ENCODE results near the gene PTPRO. TPM values are rescaled to one million over a fixed set of nuclear protein-coding genes. Genes with fewer than 3 reads are reported as not detected.
A peak's percentile ranks its signal among the peaks of the same experiment; 100 is the strongest.

Gene PTPRO
- total and polyA plus RNA-seq, 3 donors from 2014 or later, result 1.1 to 1.9 (median 1.6) TPM

- Histone ChIP-seq H3K36me3 (ENCODE audit: low read depth, missing control alignments) (no peaks in the 10 kb centered on the region), H3K4me1 (no peaks in the 10 kb centered on the region), H3K9me3 (no peaks in the 10 kb centered on the region), H3K4me3 (no peak overlapping the region), H3K27me3 (no peaks in the 10 kb centered on the region), H3K27ac (no peak overlapping the region)
- DNase-seq, result no peak
- no peak for TF ChIP-seq POLR2A (IDR thresholded peaks at IDR 0.05)
- no peak for TF ChIP-seq CTCF (IDR thresholded peaks at IDR 0.05)
- WGBS, 2 donors, result 79 to 90% methylated on average over 1 of the region's 1 CpG
- intact Hi-C loops (cut with DNase I; ENCODE audit: low total_unique reads), result no loop called here
These were observed 239.1 kb downstream of the PTPRO start for GRCh38 chr12:15561396-15561795.

DNA sequence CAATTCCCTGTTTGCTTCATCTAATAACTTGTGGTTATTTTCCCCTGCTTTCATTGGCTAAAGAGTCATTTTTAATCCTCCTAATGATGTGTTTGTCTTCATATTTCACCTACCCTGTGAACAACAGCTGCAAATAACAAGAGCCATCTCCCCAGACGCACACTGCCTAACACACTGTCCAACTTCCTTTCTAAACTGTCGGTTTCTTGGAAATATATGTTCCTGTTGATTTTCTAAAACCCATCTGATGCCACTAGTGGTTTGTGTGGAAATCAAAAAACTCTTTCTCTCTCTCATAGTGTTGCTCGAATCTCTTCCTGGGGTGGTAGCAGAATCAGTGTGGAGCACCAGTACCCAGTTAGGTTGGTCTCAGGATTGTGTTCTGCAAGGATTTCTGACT is 240.0 kb downstream of the PTPRO start:
- Histone ChIP-seq H3K4me1 (no peaks in the 10 kb centered on the region), H3K36me3 (ENCODE audit: low read depth, missing control alignments) (no peaks in the 10 kb centered on the region), H3K27me3 (no peaks in the 10 kb centered on the region), H3K27ac (peak overlapping the region in 1 of 2 donors; percentile 0), H3K9me3 (no peaks in the 10 kb centered on the region), H3K4me3 (no peak overlapping the region)
- no peak for DNase-seq
- WGBS, 2 donors, result 79 to 81% methylated on average over 3 of the region's 3 CpGs
- intact Hi-C loops (cut with DNase I; ENCODE audit: low total_unique reads), result no loop called here
- TF ChIP-seq CTCF (IDR thresholded peaks at IDR 0.05) (no peak), POLR2A (IDR thresholded peaks at IDR 0.05) (no peak)

- H3K27me3 ChIP-seq, result no peaks in the 10 kb centered on the region
- H3K4me1 ChIP-seq, result no peaks in the 10 kb centered on the region
- no peaks in the 10 kb centered on the region for H3K9me3 ChIP-seq
- no peak for DNase-seq
- H3K27ac ChIP-seq, result no peak overlapping the region
- no peak for TF ChIP-seq POLR2A (IDR thresholded peaks at IDR 0.05)
- no peak for TF ChIP-seq CTCF (IDR thresholded peaks at IDR 0.05)
- no peaks in the 10 kb centered on the region for H3K36me3 ChIP-seq (ENCODE audit: low read depth, missing control alignments)
- no peak overlapping the region for H3K4me3 ChIP-seq
- intact Hi-C loops (cut with DNase I; ENCODE audit: low total_unique reads), result no loop called here
- 58 to 67% methylated on average over 5 of the region's 5 CpGs for WGBS, 2 donors
These were observed 241.4 kb downstream of the PTPRO start for GRCh38 chr12:15563663-15564062.

DNA sequence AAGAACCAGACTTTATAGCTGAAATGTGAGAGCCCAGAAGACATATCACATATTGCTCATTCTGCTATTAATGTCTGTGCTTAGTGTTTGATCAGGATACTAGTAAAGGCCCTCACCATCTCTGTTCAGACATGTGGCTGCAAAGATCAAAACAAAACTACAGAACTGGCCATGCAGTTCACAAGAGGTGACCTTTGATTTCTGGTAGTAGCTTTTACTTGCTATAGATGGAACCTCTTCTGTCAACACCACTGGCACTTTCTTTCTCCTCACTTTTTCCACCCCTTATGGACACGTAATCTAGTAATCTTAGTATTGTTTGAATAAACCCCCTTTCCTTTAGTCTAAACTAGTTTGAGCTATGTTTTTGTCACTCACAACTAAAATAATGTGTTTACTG is 252.0 kb downstream of the PTPRO start:
- Histone ChIP-seq H3K9me3 (no peaks in the 10 kb centered on the region), H3K36me3 (ENCODE audit: low read depth, missing control alignments) (no peaks in the 10 kb centered on the region), H3K4me3 (no peak overlapping the region), H3K27ac (no peak overlapping the region), H3K27me3 (no peaks in the 10 kb centered on the region), H3K4me1 (no peaks in the 10 kb centered on the region)
- TF ChIP-seq POLR2A (IDR thresholded peaks at IDR 0.05), result no peak
- intact Hi-C loops (cut with DNase I; ENCODE audit: low total_unique reads), result no loop called here
- WGBS, 2 donors, result 93 to 100% methylated on average over 1 of the region's 1 CpG
- DNase-seq, result no peak

- Histone ChIP-seq H3K36me3 (ENCODE audit: low read depth, missing control alignments) (no peaks in the 10 kb centered on the region), H3K4me1 (no peaks in the 10 kb centered on the region), H3K27me3 (no peaks in the 10 kb centered on the region), H3K4me3 (no peak overlapping the region), H3K9me3 (no peaks in the 10 kb centered on the region), H3K27ac (no peak overlapping the region)
- TF ChIP-seq POLR2A (IDR thresholded peaks at IDR 0.05), result no peak
- no peak for TF ChIP-seq CTCF (IDR thresholded peaks at IDR 0.05)
- no peak for DNase-seq
- intact Hi-C loops (cut with DNase I; ENCODE audit: low total_unique reads), result no loop called here
- WGBS, 2 donors, result 69 to 74% methylated on average over 3 of the region's 3 CpGs
These were observed 253.6 kb downstream of the PTPRO start for GRCh38 chr12:15575671-15576541.
